Neural progenitor cell (in vitro differentiated cells): ENCODE results near the gene SMCHD1.

ENCODE experiments used
- CTCF ChIP-seq: fragments of 200-600 bp; sonication (generic); IDR thresholded peaks from 2 replicates; pipeline ENCODE4 v1.5.1; 2017; ENCODE audit warnings: antibody characterized with exemption, mild to moderate bottlenecking
- EZH2 ChIP-seq: fragments of 200-600 bp; sonication (generic); IDR thresholded peaks from 2 replicates; pipeline ENCODE4 v1.6.1; 2017; ENCODE audit warnings: antibody characterized with exemption, mild to moderate bottlenecking, moderate library complexity

GRCh38 chr18:2627821-2628276 lies 27.7 kb upstream of the SMCHD1 start:
- TF ChIP-seq CTCF (no peak), EZH2 (no peak)
